DMS153 (cell line): ENCODE results near the gene IGF2BP3.

Experiments
- DNase-seq: peaks from one replicate; lab custom pipeline; 2025; lab: John Stamatoyannopoulos, UW

Gene IGF2BP3

GRCh38 chr7:23295401-23295697, 174.9 kb downstream of the IGF2BP3 start:
- no peak for DNase-seq

DNA sequence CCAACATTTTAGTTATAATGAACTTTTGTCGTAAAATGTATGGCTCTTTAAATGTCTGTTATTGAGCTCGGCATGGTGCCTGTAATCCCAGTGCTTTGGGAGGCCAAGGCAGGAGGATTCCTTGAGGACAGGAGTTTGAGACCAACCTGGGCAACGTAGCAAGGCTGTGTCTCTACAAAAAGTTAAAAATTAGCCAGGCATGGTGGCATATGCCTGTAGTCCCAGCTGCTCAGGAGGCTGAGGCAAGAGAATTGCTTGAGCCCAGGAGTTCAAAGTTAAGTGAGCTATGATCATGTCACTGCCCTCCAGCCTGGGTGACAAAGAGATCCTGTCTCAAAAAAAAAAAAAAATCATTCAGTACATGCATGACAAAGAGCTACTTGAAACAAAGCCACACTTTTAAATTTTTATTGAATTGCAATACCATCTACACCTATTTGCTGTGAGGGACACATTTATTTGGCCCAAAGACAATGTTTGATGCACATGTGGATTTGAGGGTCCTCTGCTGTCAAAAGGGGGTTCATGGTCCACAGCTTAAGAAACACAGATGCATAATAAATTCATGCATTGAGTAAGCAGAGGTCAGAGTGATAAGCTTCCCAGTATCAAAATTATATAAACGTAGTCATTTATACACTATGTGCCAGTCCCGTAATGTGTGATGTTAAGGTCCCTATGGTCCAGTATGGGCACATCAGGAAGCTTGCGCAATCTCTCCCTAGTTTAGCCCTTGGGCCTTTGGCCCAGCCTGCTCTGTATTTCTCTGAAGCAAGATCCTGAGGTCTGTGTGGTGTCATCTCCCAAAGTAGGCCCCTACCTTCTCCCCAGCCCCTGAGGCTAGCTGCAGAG, 175.5 kb downstream of the IGF2BP3 start:
- DNase-seq: no peak

DNA sequence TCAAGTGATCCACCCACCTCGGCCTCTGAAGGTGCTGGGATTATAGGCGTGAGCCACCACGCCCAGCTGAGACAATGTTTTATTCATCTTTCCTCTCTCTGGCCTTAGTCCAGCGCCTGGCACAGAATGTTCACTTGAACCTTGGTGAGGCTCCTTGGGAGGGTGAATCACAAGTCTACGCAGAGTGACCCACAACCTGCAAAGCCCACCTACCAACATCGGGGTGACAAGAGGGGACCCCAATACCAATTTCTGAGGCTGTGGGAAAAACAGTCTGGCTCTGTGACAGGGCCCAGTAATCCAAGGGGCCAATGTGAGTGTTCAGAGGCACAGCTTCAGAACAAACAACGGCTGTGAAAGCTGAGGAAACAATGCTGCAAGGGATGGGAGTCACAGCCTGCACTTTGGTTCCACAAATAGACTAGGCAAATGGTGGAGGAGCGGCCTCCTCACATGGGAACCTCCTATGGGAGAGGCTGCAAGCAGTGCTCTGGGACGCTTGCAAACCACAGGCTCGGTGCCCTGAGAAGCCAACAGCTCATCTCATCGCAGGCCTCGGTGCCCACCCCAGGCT, 176.7 kb downstream of the IGF2BP3 start:
- DNase-seq: no peak

- no peak for DNase-seq
Measured at GRCh38 chr7:23292623-23293022, 177.7 kb downstream of the IGF2BP3 start.

DNA sequence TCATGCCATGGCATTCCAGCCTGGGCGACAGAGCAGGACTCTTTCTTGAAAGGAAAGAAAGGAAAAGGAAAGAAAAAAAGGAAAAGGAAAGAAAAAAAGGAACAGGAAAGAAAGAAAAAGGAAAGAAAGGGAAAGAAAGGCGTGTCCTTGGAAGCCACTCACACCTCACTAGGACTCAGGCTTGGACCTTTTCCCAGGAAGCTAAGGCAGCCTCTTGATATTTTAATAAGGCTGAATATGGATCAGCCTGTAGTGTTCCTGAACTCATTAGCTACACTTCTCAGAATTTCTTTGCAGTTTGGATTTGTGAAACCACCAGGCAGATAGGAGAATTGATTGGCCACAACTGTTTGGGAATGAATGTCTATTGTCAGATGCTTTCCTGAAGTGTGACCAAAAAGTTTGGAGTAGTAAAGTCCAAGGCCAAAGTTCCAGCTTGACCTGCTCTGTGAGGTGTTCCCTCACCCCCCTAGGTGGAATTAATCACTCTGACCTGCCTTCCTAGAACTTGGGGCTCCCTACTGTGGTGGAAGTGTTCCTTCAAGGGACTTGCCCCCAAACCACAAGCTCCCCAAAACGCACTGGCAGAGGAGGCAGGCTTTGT, 178.2 kb downstream of the IGF2BP3 start:
- DNase-seq: no peak

DNA sequence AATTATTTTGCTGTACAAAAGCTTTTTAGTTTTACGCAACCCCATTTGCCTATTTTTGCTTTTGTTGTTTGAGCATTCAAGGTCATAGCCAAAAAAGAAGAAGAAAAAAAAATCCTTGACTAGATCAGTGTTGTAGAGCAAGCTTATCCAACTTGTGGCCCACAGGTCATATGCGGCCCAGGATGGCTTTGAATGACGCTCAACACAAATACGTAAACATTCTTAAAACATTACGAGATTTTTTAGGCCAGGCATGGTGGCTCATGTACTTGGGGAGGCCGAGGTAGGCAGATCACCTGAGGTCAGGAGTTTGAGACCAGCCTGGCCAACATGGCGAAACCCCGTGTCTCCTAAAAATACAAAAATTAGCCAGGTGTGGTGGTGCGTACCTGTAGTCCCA, 179.3 kb downstream of the IGF2BP3 start:
- no peak for DNase-seq

DNA sequence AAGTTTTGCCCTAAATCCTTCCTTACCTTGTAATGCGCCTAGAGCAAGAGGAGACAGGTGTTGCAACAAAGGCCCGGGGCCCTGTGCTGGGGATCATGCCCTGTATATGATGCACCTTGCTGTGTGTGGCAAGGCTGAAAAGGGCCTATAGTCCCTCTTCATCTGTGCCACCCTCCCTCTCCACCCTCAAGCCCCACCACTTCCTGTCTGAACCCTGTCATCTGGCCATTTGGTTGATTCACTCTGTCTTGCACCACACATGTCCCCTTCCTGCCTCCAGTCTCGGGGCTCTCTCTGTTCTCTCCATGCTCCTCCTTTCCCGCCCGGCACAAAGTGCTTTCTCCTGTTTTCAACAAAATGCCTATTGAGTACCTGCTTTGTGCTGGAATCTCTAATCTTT, 182.7 kb downstream of the IGF2BP3 start:
- DNase-seq: no peak

- no peak for DNase-seq
Measured at GRCh38 chr7:23285657-23286646, 184.3 kb downstream of the IGF2BP3 start.

DNA sequence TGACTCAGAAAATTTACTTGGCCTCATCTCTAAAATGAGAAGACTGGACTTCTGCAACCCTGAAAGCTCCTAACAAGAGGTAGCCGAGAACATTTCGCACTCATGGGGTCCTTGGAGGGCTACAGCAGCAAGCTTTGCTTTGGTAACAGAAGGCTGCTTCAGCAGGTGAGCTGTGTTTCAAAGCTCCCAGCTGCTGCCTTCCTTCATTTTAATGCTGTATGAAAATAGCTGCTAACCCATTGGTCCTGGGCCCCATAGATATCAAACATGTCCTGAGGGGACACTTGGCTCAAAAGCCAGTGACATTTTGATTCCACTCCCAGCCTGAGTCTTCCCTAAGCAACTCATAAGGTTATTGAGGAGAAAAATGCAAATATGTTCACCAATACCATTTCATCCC, 185.4 kb downstream of the IGF2BP3 start:
- DNase-seq: no peak

DNA sequence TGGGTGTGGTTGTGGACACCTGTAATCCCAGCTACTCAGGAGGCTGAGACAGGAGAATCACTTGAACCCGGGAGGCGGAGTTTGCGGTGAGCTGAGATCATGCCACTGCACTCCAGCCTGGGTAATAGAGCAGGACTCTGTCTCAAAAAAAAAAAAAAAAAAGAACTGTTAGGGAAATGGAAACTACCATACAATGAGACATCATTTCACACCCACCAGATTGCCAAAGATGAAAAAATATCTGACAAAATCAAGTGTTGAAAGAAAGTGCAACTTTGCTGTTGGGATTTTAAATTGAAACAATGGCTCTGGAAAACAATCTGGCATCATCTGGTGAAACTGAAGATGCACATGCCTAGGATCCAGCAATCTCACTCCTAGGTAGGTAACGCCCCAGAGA, 187.2 kb downstream of the IGF2BP3 start:
- DNase-seq: no peak

DNA sequence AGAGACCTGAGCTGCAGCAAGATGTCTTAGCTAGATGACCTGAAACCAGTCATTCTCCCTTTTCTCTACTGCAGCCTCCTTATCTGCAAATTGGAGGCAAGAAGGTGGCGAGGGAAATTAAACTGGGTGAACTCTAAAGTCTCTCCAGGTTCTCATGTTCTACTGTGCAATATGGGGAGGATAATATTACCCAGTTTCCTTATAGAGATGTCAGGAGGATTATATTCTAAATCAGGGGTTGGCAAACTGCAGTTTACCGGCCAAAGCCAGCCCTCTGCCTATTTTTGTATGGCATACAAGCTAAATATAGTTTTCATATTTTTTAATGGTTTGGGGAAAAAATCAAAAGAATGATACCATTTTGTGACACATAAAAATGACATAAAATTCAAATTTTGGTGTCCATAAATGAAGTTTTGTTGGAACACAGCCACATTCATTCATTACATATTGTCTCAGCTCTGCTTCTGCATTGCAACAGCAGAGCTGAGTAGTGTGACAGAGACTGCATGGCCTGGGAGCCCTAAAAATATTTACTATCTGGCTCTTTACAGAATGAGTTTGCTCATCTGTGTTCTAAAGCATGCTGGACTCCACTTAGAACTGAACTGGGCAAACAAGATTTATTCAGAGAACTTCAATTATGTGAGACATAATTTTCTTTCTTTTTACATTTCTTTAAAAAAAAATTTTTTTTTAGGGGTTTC, 190.3 kb downstream of the IGF2BP3 start:
- DNase-seq: no peak

DNA sequence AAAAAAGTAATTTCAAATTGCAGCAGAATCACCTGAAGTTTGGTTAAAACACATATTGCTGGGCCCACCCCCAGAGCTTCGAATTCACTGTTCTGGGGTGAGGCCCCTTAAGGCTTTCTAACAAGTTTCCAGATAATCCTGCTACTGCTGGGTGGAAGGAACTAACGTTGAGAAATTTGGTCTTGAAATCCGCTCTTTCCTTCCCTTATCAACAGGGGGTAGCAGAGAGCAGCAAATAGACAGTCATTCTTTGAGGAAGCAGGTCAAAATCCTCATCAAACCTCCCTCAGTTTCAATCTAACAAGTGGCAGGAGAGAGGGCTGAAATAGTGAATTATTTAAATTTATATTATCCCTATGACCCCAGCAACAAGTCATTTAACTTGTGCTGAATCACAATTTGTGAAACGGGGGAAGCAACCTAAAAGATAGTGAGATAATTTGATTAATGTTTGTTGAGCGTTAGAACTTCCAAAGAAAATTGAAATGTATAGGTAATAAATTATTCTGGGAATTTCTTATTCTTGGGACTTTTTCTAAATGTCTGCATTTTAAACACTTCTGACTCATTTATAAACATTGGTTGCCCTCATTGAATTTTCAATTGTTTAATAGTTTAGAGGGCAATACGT, 192.8 kb downstream of the IGF2BP3 start:
- peak; percentile 59 for DNase-seq

DNA sequence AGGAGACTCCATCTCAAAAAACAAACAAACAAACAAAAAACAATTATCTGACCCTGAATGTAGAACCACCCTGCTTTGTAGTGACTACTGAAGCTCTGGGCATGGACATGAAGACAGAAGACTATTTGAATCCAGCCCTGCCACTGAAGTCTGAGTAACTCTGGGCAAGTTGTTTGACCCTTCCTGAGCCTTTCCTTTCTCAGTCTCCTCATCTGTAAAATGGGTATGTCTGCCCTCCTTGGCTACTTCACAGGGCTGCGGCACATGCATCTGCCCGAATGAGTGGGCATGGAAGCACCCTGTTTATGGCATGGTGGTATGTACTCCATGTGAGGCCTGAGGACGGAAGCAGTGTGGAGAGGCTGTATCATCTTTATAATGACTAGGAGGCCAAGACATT, 193.3 kb downstream of the IGF2BP3 start:
- DNase-seq: no peak

- DNase-seq: no peak
Measured at GRCh38 chr7:23276376-23276775, 193.9 kb downstream of the IGF2BP3 start.

- DNase-seq: peak; percentile 6
Measured at GRCh38 chr7:23275912-23276311, 194.4 kb downstream of the IGF2BP3 start.

DNA sequence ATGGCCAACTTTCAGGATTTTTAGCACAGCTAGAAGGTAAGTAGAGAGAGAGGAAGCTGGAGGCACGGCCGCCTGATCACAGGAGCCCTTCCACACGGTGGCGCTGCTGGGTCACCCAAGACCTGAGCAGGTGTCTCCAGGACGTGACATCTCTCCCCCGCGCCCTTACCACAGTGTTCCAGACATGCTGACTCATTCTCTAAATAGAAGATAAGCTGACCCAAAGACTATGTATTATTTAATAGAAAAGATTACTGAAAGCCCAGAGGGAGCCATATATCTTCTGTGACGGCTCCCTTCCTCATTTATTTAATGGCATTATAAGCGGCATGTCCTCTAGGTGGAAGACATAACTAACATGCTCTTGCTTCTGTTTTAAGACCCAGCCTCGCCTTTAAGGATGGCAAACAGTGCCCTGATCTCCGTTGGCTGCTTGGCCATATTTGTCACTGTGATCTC, 197.1 kb downstream of the IGF2BP3 start:
- DNase-seq: peak; percentile 96

DNA sequence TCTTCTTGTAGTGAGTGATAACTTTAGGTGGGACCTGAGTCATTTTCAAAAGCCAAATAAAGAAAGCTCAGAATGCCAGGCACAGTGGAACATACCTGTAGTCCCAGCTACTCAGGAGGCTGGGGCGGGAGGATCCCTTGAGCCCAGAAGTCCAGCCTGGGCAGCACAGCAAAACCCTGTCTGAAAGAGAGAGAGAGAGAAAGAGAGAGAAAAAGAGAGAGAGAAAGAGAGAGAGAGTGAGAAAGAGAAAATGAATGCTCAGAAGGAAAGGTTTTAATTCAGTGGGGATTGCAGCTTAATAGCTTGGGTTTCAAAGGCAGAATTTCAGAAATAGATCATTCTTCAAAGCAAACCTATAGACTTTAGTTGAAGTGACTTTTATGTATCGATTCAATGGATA, 198.0 kb downstream of the IGF2BP3 start:
- no peak for DNase-seq

GRCh38 chr7:23268746-23269145, 201.5 kb downstream of the IGF2BP3 start:
- DNase-seq: no peak

GRCh38 chr7:23268167-23268566, 202.1 kb downstream of the IGF2BP3 start:
- no peak for DNase-seq

GRCh38 chr7:23267357-23267756, 202.9 kb downstream of the IGF2BP3 start:
- DNase-seq: no peak

DNA sequence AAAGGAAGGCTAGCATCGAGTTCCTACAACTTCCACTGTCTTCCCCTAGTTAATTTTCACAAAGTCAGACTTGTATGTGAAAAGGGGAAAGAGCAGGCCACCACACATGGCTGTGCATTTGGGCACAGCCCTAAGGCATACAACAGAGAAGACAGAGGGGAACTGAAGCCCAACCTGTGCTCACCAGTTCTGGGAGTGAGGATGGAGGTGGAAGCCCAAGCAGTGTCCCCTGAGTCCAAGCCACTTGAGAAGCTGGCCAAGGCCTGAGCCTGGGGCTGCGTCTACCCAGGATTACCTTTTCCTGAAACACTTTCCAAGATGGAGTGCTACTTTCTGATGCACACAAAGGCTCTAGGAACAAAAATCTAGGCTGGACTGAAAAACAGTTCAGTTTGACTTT, 203.4 kb downstream of the IGF2BP3 start:
- no peak for DNase-seq
